Activated naive CD4-positive, alpha-beta T cell treated with anti-CD3 and anti-CD28 coated beads, Interleukin-2, amount 50 U/mL, for 24 hours (primary cell): Measurements from ENCODE around the gene ST6GALNAC4.

Experiments
- H3K27ac Mint-ChIP-seq: one replicate; pipeline ENCODE4 v1.8.0; 2021; ENCODE audit warnings: mild to moderate bottlenecking, mixed read lengths
- H3K27me3 Mint-ChIP-seq: one replicate; pipeline ENCODE4 v1.8.0; 2021; ENCODE audit warnings: mixed read lengths
- H3K36me3 Mint-ChIP-seq: one replicate; pipeline ENCODE4 v1.8.0; 2021; ENCODE audit warnings: mixed read lengths
- H3K4me1 Mint-ChIP-seq: one replicate; pipeline ENCODE4 v1.8.0; 2021; ENCODE audit warnings: mixed read lengths
- H3K4me3 Mint-ChIP-seq: one replicate; pipeline ENCODE4 v1.8.0; 2021; ENCODE audit warnings: mild to moderate bottlenecking, mixed read lengths
- H3K9me3 Mint-ChIP-seq: one replicate; pipeline ENCODE4 v1.8.0; 2021; ENCODE audit warnings: mixed read lengths

The ST6GALNAC4 gene

DNA sequence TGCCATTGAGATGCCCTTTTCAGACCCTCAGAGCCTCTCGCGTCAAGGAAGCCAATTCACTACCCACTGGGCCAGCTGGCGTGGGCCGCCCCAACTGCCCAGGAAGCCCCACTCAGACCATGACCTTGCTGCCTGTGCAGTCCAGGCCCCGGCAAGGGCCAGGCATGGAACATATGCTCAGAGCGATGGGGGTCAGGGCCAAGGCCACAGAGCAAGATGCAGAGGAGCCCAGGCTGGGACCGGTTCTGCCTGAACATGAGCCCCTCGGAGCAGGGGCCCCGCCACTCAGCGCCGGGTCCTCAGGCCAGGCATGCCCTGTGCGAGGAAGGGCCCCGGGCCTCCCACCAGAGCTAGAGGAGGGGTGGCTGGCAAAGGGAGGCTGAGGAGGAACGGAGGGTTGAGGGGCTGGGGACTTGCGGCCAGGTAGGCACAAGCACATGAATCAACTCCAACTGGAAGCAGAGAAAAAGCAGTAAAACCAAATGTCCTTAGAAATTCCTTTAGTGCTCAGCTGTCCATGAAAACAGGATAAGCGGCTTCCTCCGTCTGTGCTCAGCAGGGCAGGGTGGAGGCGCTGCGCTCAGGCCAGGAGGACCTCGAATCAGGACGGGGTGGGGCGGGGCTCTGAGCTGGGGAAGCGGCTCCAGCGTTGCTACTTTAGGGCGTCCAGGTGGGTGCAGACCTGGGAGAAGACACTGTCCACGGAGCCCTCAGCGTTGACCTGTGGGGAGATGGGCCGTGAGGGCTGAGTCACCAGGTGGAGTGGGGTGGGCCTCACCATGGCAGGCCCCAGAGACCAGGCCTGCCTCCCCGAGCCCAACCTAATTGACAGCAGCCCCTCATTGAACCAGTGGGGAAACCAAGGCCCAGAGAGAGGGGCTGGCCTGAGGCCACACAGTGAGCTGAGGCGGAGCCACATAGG is 49.2 kb downstream of the ST6GALNAC4 start:
- Mint-ChIP-seq H3K36me3 (no peaks in the 10 kb centered on the region), H3K4me3 (no peak overlapping the region), H3K9me3 (no peaks in the 10 kb centered on the region), H3K4me1 (peaks cover 22% of the 10 kb centered on the region), H3K27ac (no peak overlapping the region), H3K27me3 (no peaks in the 10 kb centered on the region)

DNA sequence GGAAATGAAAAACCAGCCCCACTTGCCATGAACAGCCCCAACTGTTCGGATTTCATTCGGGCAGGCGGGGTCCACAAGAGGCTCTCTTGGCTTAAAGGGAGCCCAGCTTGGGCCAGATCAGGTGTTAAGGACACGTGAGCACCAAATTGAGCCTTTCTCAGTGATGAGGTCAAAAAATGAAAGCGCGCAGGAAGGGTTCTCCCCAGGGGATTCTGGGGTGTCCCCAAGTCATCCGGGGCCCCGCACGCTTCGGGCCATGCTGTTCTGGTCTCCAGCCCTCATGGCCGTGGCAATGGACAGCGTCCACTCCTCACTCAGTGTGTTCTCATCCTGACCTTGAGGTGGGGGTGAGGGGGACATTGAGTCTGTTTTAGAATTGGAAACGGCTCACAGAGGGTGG is 50.3 kb downstream of the ST6GALNAC4 start:
- Mint-ChIP-seq H3K4me1 (peaks cover 33% of the 10 kb centered on the region), H3K27ac (no peak overlapping the region), H3K27me3 (no peaks in the 10 kb centered on the region), H3K9me3 (no peaks in the 10 kb centered on the region), H3K4me3 (no peak overlapping the region), H3K36me3 (no peaks in the 10 kb centered on the region)

DNA sequence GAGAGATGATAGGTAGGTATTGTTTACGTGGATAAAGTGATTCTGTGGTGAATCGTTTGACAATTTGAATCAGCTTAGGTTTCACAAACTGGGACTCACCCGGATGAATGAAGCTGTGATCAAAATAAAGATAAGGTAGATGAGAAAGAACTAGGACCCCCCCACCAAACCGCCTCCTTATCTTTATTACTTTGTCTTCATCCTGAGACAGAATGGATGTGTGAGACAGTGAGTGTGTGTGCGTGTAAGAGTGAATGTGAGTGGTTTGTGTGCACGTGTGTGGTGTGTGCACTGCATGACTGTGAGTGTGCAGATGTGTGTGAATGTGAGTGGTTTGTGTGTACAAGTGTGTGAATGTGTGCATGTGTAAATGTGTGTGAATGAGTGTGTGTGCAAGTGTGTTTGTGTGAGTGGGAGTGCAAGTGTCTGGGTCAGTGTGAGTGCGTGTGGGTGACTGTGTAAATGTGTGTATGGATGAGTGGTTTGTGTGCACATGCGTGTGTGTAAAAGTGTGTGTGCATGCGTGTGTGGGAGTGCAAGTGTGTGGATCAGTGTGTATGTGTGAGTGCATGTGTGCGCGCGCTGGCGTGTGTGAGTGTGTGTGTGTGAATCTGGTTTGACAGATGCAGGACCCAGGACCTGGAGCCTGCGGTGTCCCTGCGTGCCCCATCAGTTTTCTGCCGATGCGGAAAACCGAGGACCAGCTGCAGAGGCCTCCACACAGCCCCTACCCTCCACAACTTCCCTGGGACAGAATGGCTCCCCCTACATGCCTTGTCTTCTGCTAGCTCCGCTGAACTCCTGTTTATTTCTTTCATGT is 51.0 kb downstream of the ST6GALNAC4 start:
- no peak overlapping the region for H3K4me3 Mint-ChIP-seq
- H3K27ac Mint-ChIP-seq, result no peak overlapping the region
- no peaks in the 10 kb centered on the region for H3K9me3 Mint-ChIP-seq
- H3K4me1 Mint-ChIP-seq, result peaks cover 40% of the 10 kb centered on the region
- no peaks in the 10 kb centered on the region for H3K36me3 Mint-ChIP-seq
- H3K27me3 Mint-ChIP-seq, result no peaks in the 10 kb centered on the region

DNA sequence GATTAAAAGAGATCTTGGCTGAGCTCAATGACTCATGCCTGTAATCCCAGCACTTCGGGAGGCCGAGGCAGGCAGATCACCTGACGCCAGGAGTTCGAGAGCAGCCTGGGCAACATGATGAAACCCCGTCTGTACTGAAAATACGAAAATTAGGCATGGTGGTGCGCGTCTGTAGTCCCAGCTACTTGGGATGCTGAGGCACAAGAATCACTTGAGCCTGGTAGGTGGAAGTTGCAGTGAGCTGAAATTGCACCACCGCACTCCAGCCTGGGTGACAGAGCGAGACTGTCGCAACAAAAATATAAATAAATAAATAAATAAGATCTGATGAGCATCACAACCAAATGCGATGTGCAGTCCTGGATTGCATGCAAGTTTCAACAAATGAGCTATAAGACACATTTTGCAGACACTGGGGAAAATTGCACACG is 53.6 kb downstream of the ST6GALNAC4 start:
- H3K4me1 Mint-ChIP-seq, result peaks cover 49% of the 10 kb centered on the region
- H3K9me3 Mint-ChIP-seq, result no peaks in the 10 kb centered on the region
- H3K27ac Mint-ChIP-seq, result no peak overlapping the region
- H3K36me3 Mint-ChIP-seq, result no peaks in the 10 kb centered on the region
- H3K4me3 Mint-ChIP-seq, result no peak overlapping the region
- H3K27me3 Mint-ChIP-seq, result no peaks in the 10 kb centered on the region

DNA sequence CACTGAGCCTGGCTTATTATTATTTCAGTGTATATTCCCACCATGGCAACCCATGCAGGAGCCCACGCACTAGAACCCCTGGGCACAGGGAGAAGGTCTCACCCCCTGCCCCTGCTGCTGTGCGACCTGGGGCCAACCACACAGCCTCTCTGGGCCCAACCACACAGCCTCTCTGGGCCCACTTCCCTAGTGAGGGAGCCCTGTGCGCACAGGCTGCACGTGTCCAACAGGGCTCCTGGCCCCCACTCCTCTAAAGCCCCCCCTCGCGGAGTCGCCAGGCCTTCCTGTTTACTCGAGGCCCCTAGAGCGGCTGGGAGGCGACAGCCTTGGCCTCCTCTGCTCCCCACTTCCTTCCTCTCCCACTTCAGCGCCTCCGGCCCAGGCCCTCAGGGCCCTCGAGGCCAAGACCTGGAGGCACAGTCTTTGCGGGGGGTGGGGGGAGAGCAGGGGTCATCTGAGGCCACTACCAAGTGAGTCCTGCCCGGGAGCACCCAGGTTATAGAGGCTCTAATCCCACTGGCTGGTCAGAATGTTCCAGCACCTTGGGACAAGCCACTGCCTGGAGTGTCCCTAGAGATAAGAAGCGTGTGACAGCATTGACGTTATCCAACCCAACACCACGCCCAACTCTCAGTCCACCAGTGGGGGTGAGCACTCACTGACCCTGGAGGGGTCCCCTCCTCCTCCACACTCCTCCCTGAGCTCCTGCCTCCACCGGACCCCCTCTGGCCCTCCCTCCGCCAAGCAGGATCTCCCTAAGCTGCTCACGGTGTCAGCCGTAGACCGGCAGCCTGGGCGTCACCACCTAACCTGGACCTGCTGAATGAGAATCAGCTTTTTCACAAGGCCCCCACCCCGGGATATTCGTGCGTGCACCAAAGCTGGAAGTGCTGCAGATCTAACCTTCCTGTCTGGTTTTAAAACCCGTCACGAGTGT is 54.5 kb downstream of the ST6GALNAC4 start:
- Mint-ChIP-seq H3K9me3 (no peaks in the 10 kb centered on the region), H3K27ac (peak overlapping the region; percentile 84), H3K4me1 (peaks cover 49% of the 10 kb centered on the region), H3K27me3 (no peaks in the 10 kb centered on the region), H3K4me3 (peak overlapping the region; percentile 33), H3K36me3 (no peaks in the 10 kb centered on the region)

DNA sequence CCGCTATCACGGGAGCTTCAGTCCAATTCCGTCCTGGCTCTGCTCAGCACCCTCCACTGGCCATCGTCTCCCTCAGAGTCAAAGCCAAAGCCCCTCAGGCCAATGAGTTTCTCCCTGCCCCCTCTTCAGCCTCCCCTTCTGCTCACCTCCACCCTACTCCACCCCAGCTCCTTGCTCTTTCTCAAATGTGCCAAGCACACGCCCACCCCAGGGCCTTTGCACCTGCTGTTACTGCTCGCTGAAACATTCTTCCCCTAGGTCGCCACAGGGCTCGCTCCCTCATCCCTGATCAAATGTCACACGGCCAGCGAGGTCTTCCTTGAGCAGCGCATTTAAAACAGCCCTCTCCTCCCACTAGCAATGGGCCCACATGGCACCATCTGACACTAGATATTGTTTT is 56.1 kb downstream of the ST6GALNAC4 start:
- Mint-ChIP-seq H3K36me3 (no peaks in the 10 kb centered on the region), H3K27ac (peak overlapping the region; percentile 23), H3K4me1 (peaks cover 50% of the 10 kb centered on the region), H3K4me3 (no peak overlapping the region), H3K9me3 (no peaks in the 10 kb centered on the region), H3K27me3 (no peaks in the 10 kb centered on the region)

DNA sequence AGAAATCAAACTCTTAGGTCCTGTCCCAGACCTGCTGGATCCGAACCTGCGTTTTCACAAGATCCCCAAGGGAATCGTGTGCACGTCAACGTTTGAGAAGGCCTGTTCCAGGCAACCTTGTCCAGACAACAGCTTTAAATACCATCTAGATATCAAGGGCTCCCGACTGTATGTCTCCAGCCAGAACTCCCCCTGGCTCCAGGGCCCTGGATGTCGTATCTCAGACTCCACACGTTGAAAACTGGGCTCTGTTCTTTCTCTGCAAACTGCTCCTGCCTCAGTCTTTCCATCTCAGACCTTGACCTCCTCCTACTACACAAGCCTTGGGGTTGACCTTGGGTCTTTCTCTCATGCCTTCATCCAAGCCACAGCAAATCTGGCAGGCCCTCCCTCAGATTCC is 56.6 kb downstream of the ST6GALNAC4 start:
- Mint-ChIP-seq H3K9me3 (no peaks in the 10 kb centered on the region), H3K36me3 (no peaks in the 10 kb centered on the region), H3K4me3 (no peak overlapping the region), H3K27me3 (no peaks in the 10 kb centered on the region), H3K4me1 (peaks cover 50% of the 10 kb centered on the region), H3K27ac (no peak overlapping the region)

DNA sequence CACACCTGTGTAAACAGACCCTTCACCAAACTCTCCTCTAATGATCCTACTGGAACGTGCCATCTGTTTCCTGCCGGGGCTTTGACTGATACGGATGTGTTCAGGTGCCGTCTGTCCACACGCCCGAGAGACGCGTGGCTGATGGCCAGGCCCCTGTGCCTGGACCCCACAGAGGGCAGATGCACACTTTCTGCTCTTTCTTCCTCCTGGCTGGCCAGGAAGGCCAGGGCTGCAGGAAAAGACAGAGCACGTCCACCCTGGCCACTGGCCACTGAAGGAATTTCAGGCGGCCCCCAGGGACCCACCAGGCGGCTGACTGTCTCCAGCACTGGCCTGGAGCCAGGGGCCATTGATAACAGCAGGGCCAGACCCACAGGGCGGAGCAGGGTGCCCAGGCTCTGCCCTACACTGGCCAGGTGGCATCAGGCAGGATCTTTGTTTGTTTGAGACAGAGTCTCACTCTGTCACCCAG is 58.8 kb downstream of the ST6GALNAC4 start:
- Mint-ChIP-seq H3K27me3 (no peaks in the 10 kb centered on the region), H3K4me3 (no peak overlapping the region), H3K36me3 (no peaks in the 10 kb centered on the region), H3K4me1 (peaks cover 52% of the 10 kb centered on the region), H3K27ac (no peak overlapping the region), H3K9me3 (no peaks in the 10 kb centered on the region)
